UCSD-AML1 (cell line): Measurements from ENCODE around the gene CNTNAP2.

Experiments
- DNase-seq: peaks from one replicate; lab custom pipeline; 2025; ENCODE audit not compliant: unreplicated experiment; lab: John Stamatoyannopoulos, UW

The CNTNAP2 gene

GRCh38 chr7:148155000-148155399 is 2038.4 kb downstream of the CNTNAP2 start:
- DNase-seq, result no peak

- no peak for DNase-seq
These were observed 2039.2 kb downstream of the CNTNAP2 start for GRCh38 chr7:148155826-148156225.

GRCh38 chr7:148156233-148156632 is 2039.6 kb downstream of the CNTNAP2 start:
- DNase-seq, result no peak

- DNase-seq, result no peak
These were observed 2042.7 kb downstream of the CNTNAP2 start for GRCh38 chr7:148159331-148159730.

GRCh38 chr7:148161776-148162175 is 2045.2 kb downstream of the CNTNAP2 start:
- DNase-seq, result no peak

GRCh38 chr7:148162808-148163207 is 2046.2 kb downstream of the CNTNAP2 start:
- no peak for DNase-seq

GRCh38 chr7:148163246-148163645 is 2046.6 kb downstream of the CNTNAP2 start:
- DNase-seq, result no peak

GRCh38 chr7:148172920-148173319 is 2056.3 kb downstream of the CNTNAP2 start:
- DNase-seq, result no peak

- no peak for DNase-seq
These were observed 2056.8 kb downstream of the CNTNAP2 start for GRCh38 chr7:148173369-148173768.

- DNase-seq, result no peak
These were observed 2057.8 kb downstream of the CNTNAP2 start for GRCh38 chr7:148174376-148174775.

GRCh38 chr7:148175512-148175911 is 2058.9 kb downstream of the CNTNAP2 start:
- DNase-seq, result no peak

GRCh38 chr7:148177972-148178371 is 2061.4 kb downstream of the CNTNAP2 start:
- no peak for DNase-seq

- DNase-seq, result no peak
These were observed 2063.5 kb downstream of the CNTNAP2 start for GRCh38 chr7:148180075-148180474.

- no peak for DNase-seq
These were observed 2065.7 kb downstream of the CNTNAP2 start for GRCh38 chr7:148182264-148182663.

- DNase-seq, result no peak
These were observed 2068.4 kb downstream of the CNTNAP2 start for GRCh38 chr7:148185041-148185440.

GRCh38 chr7:148187471-148187870 is 2070.9 kb downstream of the CNTNAP2 start:
- no peak for DNase-seq

GRCh38 chr7:148191391-148192065 is 2074.9 kb downstream of the CNTNAP2 start:
- DNase-seq, result no peak

GRCh38 chr7:148192491-148192890 is 2075.9 kb downstream of the CNTNAP2 start:
- DNase-seq, result no peak

- DNase-seq, result no peak
These were observed 2085.4 kb downstream of the CNTNAP2 start for GRCh38 chr7:148201992-148202391.

GRCh38 chr7:148204639-148205304 is 2088.2 kb downstream of the CNTNAP2 start:
- DNase-seq, result no peak

GRCh38 chr7:148209643-148210190 is 2093.1 kb downstream of the CNTNAP2 start:
- DNase-seq, result no peak

GRCh38 chr7:148210804-148211325 is 2094.3 kb downstream of the CNTNAP2 start:
- DNase-seq, result no peak
